ENCODE measurements around the gene OSBPL10. TPM values are rescaled to one million over a fixed set of nuclear protein-coding genes. Genes with fewer than 3 reads are reported as not detected.

Gene OSBPL10
- total RNA-seq, 1 donor from 2014 or later: 20.1 TPM

- Histone ChIP-seq H3K4me3 (ENCODE audit: low read depth, low read length) (no peak overlapping the region), H3K27me3 (ENCODE audit: control insufficient read depth, insufficient read depth, low read length) (no peaks in the 10 kb centered on the region), H3K36me3 (ENCODE audit: control insufficient read depth, insufficient read depth, low read length) (no peaks in the 10 kb centered on the region)
- no peak for TF ChIP-seq CTCF (IDR thresholded peaks at IDR 0.05; ENCODE audit: insufficient read depth, low read length, poor library complexity, severe bottlenecking)
- no peak for DNase-seq (ENCODE audit: low read depth)
Observed at GRCh38 chr3:31713816-31714215, 267.2 kb downstream of the OSBPL10 start.

GRCh38 chr3:31710123-31710803 lies 270.8 kb downstream of the OSBPL10 start:
- DNase-seq (ENCODE audit: low read depth): no peak
- no peak for TF ChIP-seq CTCF (IDR thresholded peaks at IDR 0.05; ENCODE audit: insufficient read depth, low read length, poor library complexity, severe bottlenecking)
- no peak overlapping the region for H3K4me3 ChIP-seq (ENCODE audit: low read depth, low read length)
- no peaks in the 10 kb centered on the region for H3K27me3 ChIP-seq (ENCODE audit: control insufficient read depth, insufficient read depth, low read length)
- H3K36me3 ChIP-seq (ENCODE audit: control insufficient read depth, insufficient read depth, low read length): no peaks in the 10 kb centered on the region

GRCh38 chr3:31709526-31709925 lies 271.5 kb downstream of the OSBPL10 start:
- H3K4me3 ChIP-seq (ENCODE audit: low read depth, low read length): no peak overlapping the region
- DNase-seq (ENCODE audit: low read depth): no peak
- TF ChIP-seq CTCF (IDR thresholded peaks at IDR 0.05; ENCODE audit: insufficient read depth, low read length, poor library complexity, severe bottlenecking): no peak
- H3K36me3 ChIP-seq (ENCODE audit: control insufficient read depth, insufficient read depth, low read length): no peaks in the 10 kb centered on the region
- H3K27me3 ChIP-seq (ENCODE audit: control insufficient read depth, insufficient read depth, low read length): no peaks in the 10 kb centered on the region

GRCh38 chr3:31709005-31709404 lies 272.1 kb downstream of the OSBPL10 start:
- H3K27me3 ChIP-seq (ENCODE audit: control insufficient read depth, insufficient read depth, low read length): no peaks in the 10 kb centered on the region
- H3K4me3 ChIP-seq (ENCODE audit: low read depth, low read length): no peak overlapping the region
- no peak for DNase-seq (ENCODE audit: low read depth)
- no peaks in the 10 kb centered on the region for H3K36me3 ChIP-seq (ENCODE audit: control insufficient read depth, insufficient read depth, low read length)
- no peak for TF ChIP-seq CTCF (IDR thresholded peaks at IDR 0.05; ENCODE audit: insufficient read depth, low read length, poor library complexity, severe bottlenecking)

- no peak for TF ChIP-seq CTCF (IDR thresholded peaks at IDR 0.05; ENCODE audit: insufficient read depth, low read length, poor library complexity, severe bottlenecking)
- no peaks in the 10 kb centered on the region for H3K27me3 ChIP-seq (ENCODE audit: control insufficient read depth, insufficient read depth, low read length)
Observed at GRCh38 chr3:31707286-31707685, 273.8 kb downstream of the OSBPL10 start.

GRCh38 chr3:31705736-31706135 lies 275.3 kb downstream of the OSBPL10 start:
- Histone ChIP-seq H3K27me3 (ENCODE audit: control insufficient read depth, insufficient read depth, low read length) (no peaks in the 10 kb centered on the region), H3K36me3 (ENCODE audit: control insufficient read depth, insufficient read depth, low read length) (no peaks in the 10 kb centered on the region), H3K4me3 (ENCODE audit: low read depth, low read length) (no peak overlapping the region)
- TF ChIP-seq CTCF (IDR thresholded peaks at IDR 0.05; ENCODE audit: insufficient read depth, low read length, poor library complexity, severe bottlenecking): no peak
- no peak for DNase-seq (ENCODE audit: low read depth)

More at GRCh38 chr3:31707286-31707685, 273.8 kb downstream of the OSBPL10 start:
- no peak overlapping the region for H3K4me3 ChIP-seq (ENCODE audit: low read depth, low read length)
- no peak for DNase-seq (ENCODE audit: low read depth)
- no peaks in the 10 kb centered on the region for H3K36me3 ChIP-seq (ENCODE audit: control insufficient read depth, insufficient read depth, low read length)

Measured in kidney epithelial cell (primary cell).